Measurements from ENCODE around the gene NXT1. TPM values are rescaled to one million over a fixed set of nuclear protein-coding genes. Genes with fewer than 3 reads are reported as not detected.
A peak's percentile ranks its signal among the peaks of the same experiment; 100 is the strongest.

Gene NXT1
- total and polyA plus RNA-seq, 10 of the 15 experiments (the other 5 are each of a cell fraction or from before 2014, with no cell fraction given), result 10.2 to 66.7 (median 44.0) TPM

GRCh38 chr20:23336476-23336875, 14.1 kb upstream of the NXT1 start:
- CTCF ChIA-PET, result no interaction called here
- in situ Hi-C loops (cut with MboI) (no loop called here), intact Hi-C loops (cut with micrococcal nuclease; ENCODE audit: unreplicated experiment) (no loop called here)
- no peak for ATAC-seq
- Histone ChIP-seq H3K36me3 (ENCODE audit: control insufficient read depth in 2 of 2, insufficient read depth in 2 of 2, low read length in 1 of 2) (no peaks in the 10 kb centered on the region), H3K79me2 (ENCODE audit: control insufficient read depth, insufficient read depth, low read length) (no peaks in the 10 kb centered on the region), H4K20me1 (ENCODE audit: control insufficient read depth, insufficient read depth) (no peaks in the 10 kb centered on the region; the same call in 1 of the 2 replicates), H3K4me3 (no peak overlapping the region), H3K9me3 (replicated peaks; ENCODE audit: control insufficient read depth, insufficient read depth, low read length) (no peaks in the 10 kb centered on the region; the same call in 2 of the 3 replicates), H3K4me2 (ENCODE audit: control insufficient read depth, insufficient read depth) (no peak overlapping the region), H3K4me1 (ENCODE audit: control insufficient read depth, insufficient read depth, low read length) (peaks cover 17% of the 10 kb centered on the region), H3K9ac (ENCODE audit: control insufficient read depth, insufficient read depth, low read length) (no peak overlapping the region), H2AFZ (ENCODE audit: control insufficient read depth, low read depth, low read length) (no peak overlapping the region), H3K27me3 (replicated peaks in 1 of 2; ENCODE audit: control insufficient read depth in 2 of 2, insufficient read depth in 2 of 2, low read length in 1 of 2) (no peaks in the 10 kb centered on the region), H3K27ac (ENCODE audit: control insufficient read depth, insufficient read depth) (no peak overlapping the region)
- POLR2A ChIA-PET, result no interaction called here
- WGBS (ENCODE audit: insufficient coverage, insufficient replicate concordance, low lambda C conversion rate, missing lambda C conversion rate), result 85% methylated on average over 5 of the region's 5 CpGs
- SMC1A ChIA-PET (ENCODE audit: uncharacterized antibody, unreplicated experiment), result no interaction called here
- no TSS peak for BruUV-seq (replicated peaks)
- DNase-seq (ENCODE audit: low read depth, low spot score), result no peak
- RAD21 ChIA-PET (ENCODE audit: unreplicated experiment), result no interaction called here
- TF ChIP-seq USF2 (IDR thresholded peaks at IDR 0.05; ENCODE audit: borderline replicate concordance, low read depth, low read length) (no peak), NFYB (IDR thresholded peaks at IDR 0.05; ENCODE audit: insufficient read depth, low read depth, low read length) (0 out of 2 replicates have a peak, but pooled peaks have one; percentile 22)
- TF ChIP-seq, protein P1, sequence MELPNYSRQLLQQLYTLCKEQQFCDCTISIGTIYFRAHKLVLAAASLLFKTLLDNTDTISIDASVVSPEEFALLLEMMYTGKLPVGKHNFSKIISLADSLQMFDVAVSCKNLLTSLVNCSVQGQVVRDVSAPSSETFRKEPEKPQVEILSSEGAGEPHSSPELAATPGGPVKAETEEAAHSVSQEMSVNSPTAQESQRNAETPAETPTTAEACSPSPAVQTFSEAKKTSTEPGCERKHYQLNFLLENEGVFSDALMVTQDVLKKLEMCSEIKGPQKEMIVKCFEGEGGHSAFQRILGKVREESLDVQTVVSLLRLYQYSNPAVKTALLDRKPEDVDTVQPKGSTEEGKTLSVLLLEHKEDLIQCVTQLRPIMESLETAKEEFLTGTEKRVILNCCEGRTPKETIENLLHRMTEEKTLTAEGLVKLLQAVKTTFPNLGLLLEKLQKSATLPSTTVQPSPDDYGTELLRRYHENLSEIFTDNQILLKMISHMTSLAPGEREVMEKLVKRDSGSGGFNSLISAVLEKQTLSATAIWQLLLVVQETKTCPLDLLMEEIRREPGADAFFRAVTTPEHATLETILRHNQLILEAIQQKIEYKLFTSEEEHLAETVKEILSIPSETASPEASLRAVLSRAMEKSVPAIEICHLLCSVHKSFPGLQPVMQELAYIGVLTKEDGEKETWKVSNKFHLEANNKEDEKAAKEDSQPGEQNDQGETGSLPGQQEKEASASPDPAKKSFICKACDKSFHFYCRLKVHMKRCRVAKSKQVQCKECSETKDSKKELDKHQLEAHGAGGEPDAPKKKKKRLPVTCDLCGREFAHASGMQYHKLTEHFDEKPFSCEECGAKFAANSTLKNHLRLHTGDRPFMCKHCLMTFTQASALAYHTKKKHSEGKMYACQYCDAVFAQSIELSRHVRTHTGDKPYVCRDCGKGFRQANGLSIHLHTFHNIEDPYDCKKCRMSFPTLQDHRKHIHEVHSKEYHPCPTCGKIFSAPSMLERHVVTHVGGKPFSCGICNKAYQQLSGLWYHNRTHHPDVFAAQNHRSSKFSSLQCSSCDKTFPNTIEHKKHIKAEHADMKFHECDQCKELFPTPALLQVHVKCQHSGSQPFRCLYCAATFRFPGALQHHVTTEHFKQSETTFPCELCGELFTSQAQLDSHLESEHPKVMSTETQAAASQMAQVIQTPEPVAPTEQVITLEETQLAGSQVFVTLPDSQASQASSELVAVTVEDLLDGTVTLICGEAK (IDR thresholded peaks at IDR 0.05; ENCODE audit: borderline replicate concordance), result no peak
- TF ChIP-seq, protein P2, sequence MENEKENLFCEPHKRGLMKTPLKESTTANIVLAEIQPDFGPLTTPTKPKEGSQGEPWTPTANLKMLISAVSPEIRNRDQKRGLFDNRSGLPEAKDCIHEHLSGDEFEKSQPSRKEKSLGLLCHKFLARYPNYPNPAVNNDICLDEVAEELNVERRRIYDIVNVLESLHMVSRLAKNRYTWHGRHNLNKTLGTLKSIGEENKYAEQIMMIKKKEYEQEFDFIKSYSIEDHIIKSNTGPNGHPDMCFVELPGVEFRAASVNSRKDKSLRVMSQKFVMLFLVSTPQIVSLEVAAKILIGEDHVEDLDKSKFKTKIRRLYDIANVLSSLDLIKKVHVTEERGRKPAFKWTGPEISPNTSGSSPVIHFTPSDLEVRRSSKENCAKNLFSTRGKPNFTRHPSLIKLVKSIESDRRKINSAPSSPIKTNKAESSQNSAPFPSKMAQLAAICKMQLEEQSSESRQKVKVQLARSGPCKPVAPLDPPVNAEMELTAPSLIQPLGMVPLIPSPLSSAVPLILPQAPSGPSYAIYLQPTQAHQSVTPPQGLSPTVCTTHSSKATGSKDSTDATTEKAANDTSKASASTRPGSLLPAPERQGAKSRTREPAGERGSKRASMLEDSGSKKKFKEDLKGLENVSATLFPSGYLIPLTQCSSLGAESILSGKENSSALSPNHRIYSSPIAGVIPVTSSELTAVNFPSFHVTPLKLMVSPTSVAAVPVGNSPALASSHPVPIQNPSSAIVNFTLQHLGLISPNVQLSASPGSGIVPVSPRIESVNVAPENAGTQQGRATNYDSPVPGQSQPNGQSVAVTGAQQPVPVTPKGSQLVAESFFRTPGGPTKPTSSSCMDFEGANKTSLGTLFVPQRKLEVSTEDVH (IDR thresholded peaks at IDR 0.05; ENCODE audit: low read depth, partially characterized antibody), result no peak
- no peak for FAIRE-seq

Measured in GM12878 (cell line).